Transverse colon (tissue), 4 donors: Measurements from ENCODE around the gene OLA1. TPM values are rescaled to one million over a fixed set of nuclear protein-coding genes. Genes with fewer than 3 reads are reported as not detected.
A peak's percentile ranks its signal among the peaks of the same experiment; 100 is the strongest.

Experiments used
- DNase-seq: peaks from one replicate; pipeline ENCODE4 v3.0.0-alpha.2; 2019
- H3K27ac ChIP-seq, 4 donors: fragments of 200-600 bp; sonication (generic); 2 replicates each; pipeline ENCODE4 v1.5.1; 2016 to 2018; ENCODE audit warnings: inconsistent platforms in 4 of 4
- H3K27me3 ChIP-seq: fragments of 200-600 bp; sonication (generic); 2 replicates; pipeline ENCODE4 v1.5.1; 2017; ENCODE audit warnings: inconsistent platforms
- H3K36me3 ChIP-seq, 4 donors: fragments of 200-600 bp; sonication (generic); 2 replicates each; pipeline ENCODE4 v1.5.1; 2017 to 2019; ENCODE audit warnings: inconsistent platforms in 4 of 4
- H3K4me1 ChIP-seq, 4 donors: fragments of 200-600 bp; sonication (generic); 2 replicates each; pipeline ENCODE4 v1.5.1; 2017 to 2020; ENCODE audit warnings: inconsistent platforms in 4 of 4
- H3K4me3 ChIP-seq, 4 donors: fragments of 200-600 bp; sonication (generic); 1 replicate in 1 of 4; 2 replicates in 3 of 4; pipeline versions ENCODE4 v1.5.1 to v1.6.1; 2017 to 2019; ENCODE audit warnings: inconsistent platforms in 4 of 4
- H3K9me3 ChIP-seq, 2 donors: fragments of 200-600 bp; sonication (generic); 2 replicates each; pipeline ENCODE4 v1.5.1; 2017 to 2019; ENCODE audit warnings: inconsistent platforms in 2 of 2
- CTCF ChIP-seq, 5 experiments: fragments of 200-600 bp in 3 of 5; fragments of 450-650 bp in 2 of 5; sonication (generic) in 3 of 5; IDR thresholded peaks; 1 replicate in 2 of 5; 2 replicates in 3 of 5; pipeline ENCODE4 v1.5.1; 2016 to 2017; ENCODE audit warnings: antibody characterized with exemption in 5 of 5, inconsistent platforms in 3 of 5, mild to moderate bottlenecking in 2 of 5, moderate library complexity in 1 of 5
- EP300 ChIP-seq: sonication (generic); formaldehyde crosslinking; IDR thresholded peaks from one replicate; pipeline ENCODE4 v1.6.1; 2017; ENCODE audit warnings: antibody characterized with exemption, low read depth
- POLR2A ChIP-seq: fragments of 450-650 bp; IDR thresholded peaks from one replicate; pipeline ENCODE4 v1.6.1; 2016; ENCODE audit warnings: antibody characterized with exemption, mild to moderate bottlenecking, moderate library complexity
- POLR2AphosphoS5 ChIP-seq, 3 donors: sonication (generic); formaldehyde crosslinking; IDR thresholded peaks; one replicate each; pipeline ENCODE4 v1.6.1; 2016; ENCODE audit warnings: antibody characterized with exemption in 3 of 3
- WGBS, 2 donors: methylation state at CpG; one replicate each; pipeline ENCODE4 v1.1.5; 2018; ENCODE audit warnings: low coverage in 1 of 2; 5-methylcytosine and 5-hydroxymethylcytosine counted together
- in situ Hi-C, 4 donors: fragments of 200-750 bp; cut with MboI; loops; one replicate each; pipeline versions ENCODE4 v1.15.0 to v1.15.1; 2017; ENCODE audit warnings: low sequenced_read_pairs in 3 of 4, low pct_ligation_motif_present in 1 of 4, low pct_unique_long_range_greater_than_20kb in 1 of 4
- intact Hi-C: fragments of 100-400 bp; cut with DNase I; formaldehyde crosslinking; loops from one replicate; pipeline ENCODE4 v1.15.1; 2023; ENCODE audit warnings: low total_unique reads
- total RNA-seq, 4 donors: library from RNA; depleted of rRNA; stranded (reverse); fragments of >200 nt; gene quantifications; one replicate each; pipeline ENCODE4 v1.1.0, GENCODE V29; 2016

OLA1 gene
- total RNA-seq, 4 donors from 2014 or later: 6.7 to 47.7 (median 37.1) TPM

GRCh38 chr2:174259981-174260380, 11.6 kb upstream of the OLA1 start:
- Histone ChIP-seq H3K4me3 (no peak overlapping the region), H3K4me1 (no peaks in the 10 kb centered on the region), H3K27me3 (peaks cover 8% of the 10 kb centered on the region), H3K36me3 (no peaks in the 10 kb centered on the region), H3K27ac (no peak overlapping the region), H3K9me3 (no peaks in the 10 kb centered on the region)
- no peak for DNase-seq
- WGBS, 2 donors: 0 to 26% methylated on average over 1 of the region's 1 CpG
- intact Hi-C loops (no loop called here), in situ Hi-C loops (no loop called here)
- TF ChIP-seq CTCF (IDR thresholded peaks at IDR 0.05): no peak

GRCh38 chr2:174254267-174254666, 5.9 kb upstream of the OLA1 start:
- intact Hi-C loops: no loop called here
- Histone ChIP-seq H3K27me3 (no peaks in the 10 kb centered on the region), H3K4me3 (no peak overlapping the region), H3K36me3 (no peaks in the 10 kb centered on the region), H3K4me1 (no peaks in the 10 kb centered on the region), H3K27ac (no peak overlapping the region), H3K9me3 (no peaks in the 10 kb centered on the region)
- TF ChIP-seq POLR2A (no peak), POLR2AphosphoS5 (IDR thresholded peaks at IDR 0.05) (no peak), EP300 (no peak), CTCF (IDR thresholded peaks at IDR 0.05) (no peak)
- in situ Hi-C loops: no loop called here
- WGBS, 2 donors: 92 to 95% methylated on average over 2 to 6 of the region's 6 CpGs
- DNase-seq: no peak

- intact Hi-C loops: no loop called here
- H3K4me3 ChIP-seq: peak overlapping the region; percentile 41 to 87 (median 82)
- in situ Hi-C loops: no loop called here
These were observed 763 bp upstream of the OLA1 start for GRCh38 chr2:174248998-174249592.

GRCh38 chr2:174247474-174248186, 702 bp downstream of the OLA1 start:
- H3K4me3 ChIP-seq: peak overlapping the region; percentile 82 to 87 (median 84)
- H3K36me3 ChIP-seq: no peaks in the 10 kb centered on the region
- no peaks in the 10 kb centered on the region for H3K9me3 ChIP-seq
- intact Hi-C loops: no loop called here
- H3K4me1 ChIP-seq: peaks cover 7 to 17% (median 13%) of the 10 kb centered on the region in 4 donors
- in situ Hi-C loops: no loop called here
- H3K27me3 ChIP-seq: no peaks in the 10 kb centered on the region
- no peak for TF ChIP-seq POLR2AphosphoS5 (IDR thresholded peaks at IDR 0.05)
- TF ChIP-seq POLR2A: no peak
- no peak for TF ChIP-seq EP300
- no peak for TF ChIP-seq CTCF (IDR thresholded peaks at IDR 0.05)
- H3K27ac ChIP-seq: peak overlapping the region; percentile 89 to 91 (median 90)
- WGBS, 2 donors: 17 to 36% methylated on average over 8 to 14 of the region's 14 CpGs
- no peak for DNase-seq

More at GRCh38 chr2:174248998-174249592, 763 bp upstream of the OLA1 start:
- peaks cover 7 to 17% (median 13%) of the 10 kb centered on the region in 4 donors for H3K4me1 ChIP-seq
- WGBS, 2 donors: 59 to 92% methylated on average over 6 to 16 of the region's 16 CpGs
- H3K27me3 ChIP-seq: no peaks in the 10 kb centered on the region
- no peaks in the 10 kb centered on the region for H3K9me3 ChIP-seq
- peak overlapping the region; percentile 89 to 91 (median 90) for H3K27ac ChIP-seq
- TF ChIP-seq POLR2AphosphoS5 (IDR thresholded peaks at IDR 0.05): no peak
- no peak for TF ChIP-seq CTCF (IDR thresholded peaks at IDR 0.05)
- TF ChIP-seq POLR2A: no peak
- TF ChIP-seq EP300: no peak
- DNase-seq: no peak
- no peaks in the 10 kb centered on the region for H3K36me3 ChIP-seq
